GDM1 (cell line): ENCODE results near the gene TEDC2.

ENCODE experiments used
- DNase-seq: peaks from one replicate; lab custom pipeline; 2025; lab: John Stamatoyannopoulos, UW

Gene TEDC2

GRCh38 chr16:2496223-2497115 lies 36.6 kb downstream of the TEDC2 start:
- no peak for DNase-seq

- no peak for DNase-seq
Measured at GRCh38 chr16:2497116-2497630, 37.3 kb downstream of the TEDC2 start.

GRCh38 chr16:2497695-2498484 lies 38.0 kb downstream of the TEDC2 start:
- no peak for DNase-seq

- DNase-seq: no peak
Measured at GRCh38 chr16:2498531-2499253, 38.8 kb downstream of the TEDC2 start.

GRCh38 chr16:2499454-2499853 lies 39.5 kb downstream of the TEDC2 start:
- DNase-seq: no peak

- no peak for DNase-seq
Measured at GRCh38 chr16:2499890-2500429, 40.1 kb downstream of the TEDC2 start.

- DNase-seq: no peak
Measured at GRCh38 chr16:2500430-2500917, 40.6 kb downstream of the TEDC2 start.

- peak; percentile 68 for DNase-seq
Measured at GRCh38 chr16:2500918-2501750, 41.2 kb downstream of the TEDC2 start.

GRCh38 chr16:2501946-2502895 lies 42.3 kb downstream of the TEDC2 start:
- DNase-seq: no peak

- no peak for DNase-seq
Measured at GRCh38 chr16:2505695-2506094, 45.8 kb downstream of the TEDC2 start.

GRCh38 chr16:2507052-2507659 lies 47.2 kb downstream of the TEDC2 start:
- no peak for DNase-seq

- no peak for DNase-seq
Measured at GRCh38 chr16:2507665-2508064, 47.8 kb downstream of the TEDC2 start.

- no peak for DNase-seq
Measured at GRCh38 chr16:2508722-2509400, 49.0 kb downstream of the TEDC2 start.

- no peak for DNase-seq
Measured at GRCh38 chr16:2511128-2511800, 51.4 kb downstream of the TEDC2 start.

GRCh38 chr16:2511996-2512734 lies 52.3 kb downstream of the TEDC2 start:
- DNase-seq: no peak

GRCh38 chr16:2512735-2513404 lies 53.0 kb downstream of the TEDC2 start:
- no peak for DNase-seq
